HG03103 (cell line): ENCODE data around the gene NOXA1.

Source experiments
- ATAC-seq: cut with Tn5 transposase; IDR thresholded peaks from one replicate; pipeline ENCODE4 v1.9.1; 2021; ENCODE audit warnings: low read depth; ENCODE audit not compliant: unreplicated experiment

Gene NOXA1

DNA sequence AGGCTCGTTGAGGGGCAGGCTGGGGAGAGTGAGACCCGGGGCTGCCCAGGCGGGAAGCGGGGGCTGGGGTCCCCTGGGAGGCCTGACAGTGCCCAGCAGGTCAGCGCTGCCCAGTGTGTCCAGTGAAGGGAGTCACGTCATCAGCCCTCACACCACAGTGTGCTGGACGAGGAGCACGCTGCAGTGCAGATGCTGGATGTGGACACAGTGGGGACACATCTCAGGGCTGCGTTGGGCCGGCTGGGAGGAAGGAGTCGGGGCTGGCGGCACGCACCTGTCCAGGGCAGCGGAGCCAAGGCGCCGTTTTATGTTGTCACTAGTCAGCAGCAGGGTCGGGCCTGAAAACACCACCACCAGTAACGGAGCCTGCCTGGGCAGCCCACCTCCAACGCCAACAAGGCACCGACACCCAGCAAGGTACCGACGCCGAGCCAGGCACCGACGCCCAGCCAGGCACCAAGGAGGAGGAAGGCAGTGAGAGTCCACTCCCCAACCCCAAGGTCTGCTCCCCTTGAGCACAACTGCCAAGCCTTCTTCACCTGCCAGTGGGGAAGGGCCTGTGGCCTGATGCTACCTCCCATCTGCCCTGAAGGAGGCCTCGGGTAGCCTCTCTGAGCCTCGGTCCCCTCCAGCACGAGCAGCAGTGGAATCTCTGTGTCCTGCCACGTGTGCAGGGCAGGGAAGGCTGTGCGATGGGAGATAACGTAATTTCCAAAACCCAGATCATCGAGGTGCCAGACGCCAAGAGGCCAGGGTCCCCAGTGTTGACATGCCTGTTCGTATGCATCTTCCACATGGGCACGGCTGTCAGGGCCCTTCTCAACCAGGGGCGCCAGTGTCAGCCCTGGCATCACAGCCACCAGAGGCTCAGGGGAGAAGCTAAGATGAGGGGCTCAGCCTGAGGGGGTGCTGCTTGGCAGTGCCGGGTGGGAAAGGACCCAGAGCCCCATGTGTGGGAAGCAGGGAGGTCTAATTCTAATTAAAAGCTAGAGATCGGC lies 57.8 kb downstream of the NOXA1 start:
- no peak for ATAC-seq

DNA sequence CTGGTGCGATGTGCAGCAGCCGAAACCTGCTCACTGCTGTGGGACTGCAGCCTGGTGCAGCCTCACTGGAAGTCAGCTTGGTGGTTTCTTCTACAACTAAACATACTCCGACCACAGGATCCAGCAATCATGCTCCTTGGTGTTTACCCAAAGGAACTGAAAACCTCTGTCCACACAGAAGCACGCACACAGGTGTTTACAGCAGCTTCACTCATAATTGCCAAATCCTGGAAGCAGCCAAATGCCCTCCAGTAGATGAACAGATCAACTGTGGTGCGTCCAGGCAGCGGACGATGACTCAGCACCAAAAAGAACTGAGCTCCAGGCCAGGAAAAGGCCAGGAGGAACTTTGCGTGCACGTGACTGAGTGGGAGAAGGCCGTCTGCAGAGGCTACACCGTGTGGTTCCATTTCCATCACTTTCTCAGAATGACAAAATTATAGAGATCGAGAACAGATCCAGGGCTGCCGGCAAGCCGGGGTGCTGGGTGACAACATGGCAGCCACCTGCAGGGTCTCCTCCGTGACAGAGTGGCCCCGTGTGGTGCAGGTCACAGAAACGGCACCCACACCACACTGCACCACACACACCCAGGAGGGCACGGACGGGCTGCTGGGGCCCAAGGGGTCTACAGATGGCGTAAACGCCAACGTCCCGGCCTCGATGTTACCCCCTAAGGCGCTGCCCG lies 59.0 kb downstream of the NOXA1 start:
- no peak for ATAC-seq
